ENCODE measurements around the gene LGALSL. TPM values are rescaled to one million over a fixed set of nuclear protein-coding genes. Genes with fewer than 3 reads are reported as not detected.

LGALSL gene
- total RNA-seq, 2 donors from 2014 or later = 12.8 to 36.7 TPM

DNA sequence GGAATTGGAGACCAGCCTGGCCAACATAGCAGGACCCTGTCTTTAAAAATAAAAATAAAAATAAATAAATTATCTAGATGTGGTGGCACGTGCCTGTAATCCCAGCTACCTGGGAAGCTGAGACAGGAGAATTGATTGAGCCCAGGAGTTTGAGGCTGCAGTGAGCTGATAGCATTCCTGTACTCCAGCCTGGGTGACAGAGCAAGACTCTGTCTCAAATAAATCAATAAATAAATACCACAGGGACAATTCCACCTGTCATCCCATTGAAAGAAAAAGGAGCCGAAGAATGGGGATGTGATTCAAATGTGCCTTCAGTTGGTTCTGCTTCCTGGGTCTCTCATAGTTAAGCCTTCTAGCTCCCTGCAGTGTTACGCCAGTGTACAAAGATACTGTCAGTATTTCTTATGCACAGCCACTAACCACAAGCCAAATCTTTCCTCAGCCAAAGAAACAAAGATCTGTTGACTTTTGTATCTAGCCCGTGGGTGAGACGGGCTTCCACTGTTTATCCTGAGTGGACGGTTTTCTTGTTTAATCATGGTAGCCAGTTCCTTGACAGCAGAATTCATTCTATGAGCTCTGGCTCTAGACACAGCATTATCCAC, 12.6 kb downstream of the LGALSL start:
- Histone ChIP-seq H3K4me1 (replicated peaks) (no peaks in the 10 kb centered on the region), H3K9me3 (no peaks in the 10 kb centered on the region), H3K27me3 (replicated peaks; ENCODE audit: insufficient read depth) (no peaks in the 10 kb centered on the region), H3K36me3 (no peaks in the 10 kb centered on the region), H3K4me3 (no peak overlapping the region), H3K27ac (peak overlapping the region in 1 of 2 donors; percentile 32)
- TF ChIP-seq, protein P1, sequence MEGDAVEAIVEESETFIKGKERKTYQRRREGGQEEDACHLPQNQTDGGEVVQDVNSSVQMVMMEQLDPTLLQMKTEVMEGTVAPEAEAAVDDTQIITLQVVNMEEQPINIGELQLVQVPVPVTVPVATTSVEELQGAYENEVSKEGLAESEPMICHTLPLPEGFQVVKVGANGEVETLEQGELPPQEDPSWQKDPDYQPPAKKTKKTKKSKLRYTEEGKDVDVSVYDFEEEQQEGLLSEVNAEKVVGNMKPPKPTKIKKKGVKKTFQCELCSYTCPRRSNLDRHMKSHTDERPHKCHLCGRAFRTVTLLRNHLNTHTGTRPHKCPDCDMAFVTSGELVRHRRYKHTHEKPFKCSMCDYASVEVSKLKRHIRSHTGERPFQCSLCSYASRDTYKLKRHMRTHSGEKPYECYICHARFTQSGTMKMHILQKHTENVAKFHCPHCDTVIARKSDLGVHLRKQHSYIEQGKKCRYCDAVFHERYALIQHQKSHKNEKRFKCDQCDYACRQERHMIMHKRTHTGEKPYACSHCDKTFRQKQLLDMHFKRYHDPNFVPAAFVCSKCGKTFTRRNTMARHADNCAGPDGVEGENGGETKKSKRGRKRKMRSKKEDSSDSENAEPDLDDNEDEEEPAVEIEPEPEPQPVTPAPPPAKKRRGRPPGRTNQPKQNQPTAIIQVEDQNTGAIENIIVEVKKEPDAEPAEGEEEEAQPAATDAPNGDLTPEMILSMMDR (IDR thresholded peaks at IDR 0.05) = no peak
- no peak for TF ChIP-seq POLR2A (IDR thresholded peaks at IDR 0.05)
- peak; percentile 42 for TF ChIP-seq POLR2AphosphoS5 (IDR thresholded peaks at IDR 0.05)
- no peak for DNase-seq (ENCODE audit: low spot score)
- WGBS = 47% methylated on average over 6 of the region's 6 CpGs
- intact Hi-C loops (cut with DNase I) = no loop called here

GRCh38 chr2:64467096-64467843, 13.3 kb downstream of the LGALSL start:
- WGBS = 91% methylated on average over 8 of the region's 8 CpGs
- no peaks in the 10 kb centered on the region for H3K36me3 ChIP-seq
- intact Hi-C loops (cut with DNase I) = no loop called here
- H3K4me3 ChIP-seq = no peak overlapping the region
- TF ChIP-seq POLR2A (IDR thresholded peaks at IDR 0.05) = no peak
- no peaks in the 10 kb centered on the region for H3K27me3 ChIP-seq (replicated peaks; ENCODE audit: insufficient read depth)
- no peak overlapping the region for H3K27ac ChIP-seq
- H3K4me1 ChIP-seq (replicated peaks) = no peaks in the 10 kb centered on the region
- DNase-seq (ENCODE audit: low spot score) = no peak
- no peaks in the 10 kb centered on the region for H3K9me3 ChIP-seq

GRCh38 chr2:64469261-64469660, 15.3 kb downstream of the LGALSL start:
- H3K4me1 ChIP-seq (replicated peaks) = no peaks in the 10 kb centered on the region
- intact Hi-C loops (cut with DNase I) = no loop called here
- H3K27me3 ChIP-seq (replicated peaks; ENCODE audit: insufficient read depth) = no peaks in the 10 kb centered on the region
- DNase-seq (ENCODE audit: low spot score) = no peak
- no peak overlapping the region for H3K4me3 ChIP-seq
- H3K36me3 ChIP-seq = no peaks in the 10 kb centered on the region
- no peak for TF ChIP-seq POLR2AphosphoS5 (IDR thresholded peaks at IDR 0.05)
- TF ChIP-seq, protein P1 (IDR thresholded peaks at IDR 0.05) = no peak
- no peak for TF ChIP-seq POLR2A (IDR thresholded peaks at IDR 0.05)
- 92% methylated on average over 1 of the region's 1 CpG for WGBS
- no peak overlapping the region for H3K27ac ChIP-seq
- H3K9me3 ChIP-seq = no peaks in the 10 kb centered on the region

GRCh38 chr2:64470071-64470470, 16.1 kb downstream of the LGALSL start:
- H3K27ac ChIP-seq = no peak overlapping the region
- DNase-seq (ENCODE audit: low spot score) = no peak
- no peaks in the 10 kb centered on the region for H3K4me1 ChIP-seq (replicated peaks)
- 91% methylated on average over 3 of the region's 3 CpGs for WGBS
- intact Hi-C loops (cut with DNase I) = no loop called here
- H3K27me3 ChIP-seq (replicated peaks; ENCODE audit: insufficient read depth) = no peaks in the 10 kb centered on the region
- no peaks in the 10 kb centered on the region for H3K9me3 ChIP-seq
- TF ChIP-seq POLR2A (IDR thresholded peaks at IDR 0.05) (no peak), POLR2AphosphoS5 (IDR thresholded peaks at IDR 0.05) (no peak)
- TF ChIP-seq, protein P1 (IDR thresholded peaks at IDR 0.05) = no peak
- H3K36me3 ChIP-seq = no peaks in the 10 kb centered on the region
- H3K4me3 ChIP-seq = no peak overlapping the region

GRCh38 chr2:64470766-64471295, 16.9 kb downstream of the LGALSL start:
- TF ChIP-seq POLR2AphosphoS5 (IDR thresholded peaks at IDR 0.05) (no peak), POLR2A (IDR thresholded peaks at IDR 0.05) (no peak)
- TF ChIP-seq, protein P1 (IDR thresholded peaks at IDR 0.05) = no peak
- Histone ChIP-seq H3K4me3 (no peak overlapping the region), H3K36me3 (no peaks in the 10 kb centered on the region), H3K4me1 (replicated peaks) (no peaks in the 10 kb centered on the region), H3K27me3 (replicated peaks; ENCODE audit: insufficient read depth) (no peaks in the 10 kb centered on the region), H3K27ac (no peak overlapping the region), H3K9me3 (no peaks in the 10 kb centered on the region)
- DNase-seq (ENCODE audit: low spot score) = no peak
- WGBS = 92% methylated on average over 6 of the region's 6 CpGs
- intact Hi-C loops (cut with DNase I) = no loop called here
